ENCODE measurements around the gene THAP11. TPM values are rescaled to one million over a fixed set of nuclear protein-coding genes. Genes with fewer than 3 reads are reported as not detected.
A peak's percentile ranks its signal among the peaks of the same experiment; 100 is the strongest.

Gene THAP11
- 10 to 100 TPM in 4 of 6 experiments, 1 to 10 TPM in 2; 8.9 to 23.9 (median 11.7) TPM for total RNA-seq
- long read RNA-seq, partial matches to known transcripts: 0 of 1 reads
- long read RNA-seq, other reads (novel, unspliced or antisense): 0 of 1 reads

GRCh38 chr16:67841816-67842508 is at the start of gene THAP11:
Gene THAP11 (plus strand): TSS chr16:67842320. CDS start chr16:67842555, 235 bp downstream.
- TF ChIP-seq POLR2A (IDR thresholded peaks at IDR 0.05) (peak; percentile 64), CTCF (IDR thresholded peaks at IDR 0.05) (peak; percentile 76 to 85 (median 82))
- ATAC-seq (peak; percentile 78 to 79 (median 78)), DNase-seq (peak; percentile 93 to 95 (median 95))
- Histone ChIP-seq H3K4me1 (peaks cover 0 to 31% (median 7%) of the 10 kb centered on the region in 4 donors), H3K4me3 (peak within 1 kb of the TSS; percentile 74 to 87 (median 83)), H3K27me3 (no peaks in the 10 kb centered on the region), H3K36me3 (no peaks in the 10 kb centered on the region), H3K9me3 (no peaks in the 10 kb centered on the region), H3K27ac (peak within 1 kb of the TSS; percentile 98 to 99 (median 98))
- intact Hi-C loops (cut with DNase I): no loop called here
- 0% methylated on average over 9 of the region's 83 CpGs for WGBS (ENCODE audit: insufficient coverage, low coverage, low lambda C conversion rate, missing lambda C conversion rate)

- 98% methylated on average over 5 of the region's 5 CpGs for WGBS (ENCODE audit: insufficient coverage, low coverage, low lambda C conversion rate, missing lambda C conversion rate)
Measured at GRCh38 chr16:67796099-67796718, 45.9 kb upstream of the THAP11 start.

DNA sequence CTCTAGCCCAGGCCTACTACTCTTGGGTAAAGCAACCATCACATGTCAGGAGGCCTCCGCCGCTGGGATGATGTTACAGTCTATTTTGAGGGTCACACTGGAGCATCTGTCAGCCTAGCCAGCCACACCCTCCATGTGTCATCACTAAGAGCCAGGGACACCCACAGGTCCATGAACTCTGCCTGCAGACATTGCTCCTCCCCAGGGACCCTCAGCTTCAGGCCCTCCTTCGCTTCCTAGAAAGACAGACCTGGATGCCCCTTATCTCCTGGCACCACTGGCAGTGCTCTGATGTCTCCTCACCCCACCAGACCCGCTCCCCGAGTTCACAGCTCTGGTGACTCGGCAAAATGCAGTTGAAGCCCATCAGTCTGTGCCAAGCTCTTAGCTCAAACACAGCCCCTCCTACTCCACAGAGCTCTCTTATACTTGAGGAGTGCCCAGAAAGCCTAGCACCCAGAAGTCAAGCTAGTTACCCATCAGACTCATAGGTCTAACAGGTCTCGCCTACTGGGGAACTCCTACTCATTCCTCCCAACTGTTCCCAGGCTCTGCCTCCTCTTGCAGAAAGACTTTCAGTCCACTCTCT is 41.7 kb upstream of the THAP11 start:
- H3K4me1 ChIP-seq: peaks cover 0 to 25% (median 5%) of the 10 kb centered on the region in 4 donors
- intact Hi-C loops (cut with DNase I): loop anchor here in 1 of 2 donors (10.0 kb wide), 1 partner anchor 126 kb away; no protein-coding TSS in a partner anchor
- TF ChIP-seq CTCF (IDR thresholded peaks at IDR 0.05) (no peak), POLR2A (IDR thresholded peaks at IDR 0.05) (no peak)
- 86% methylated on average over 1 of the region's 7 CpGs for WGBS (ENCODE audit: insufficient coverage, low coverage, low lambda C conversion rate, missing lambda C conversion rate)
- DNase-seq (no peak), ATAC-seq (peak in 1 of 4 donors; percentile 18)
- H3K27ac ChIP-seq: no peak overlapping the region
- H3K27me3 ChIP-seq: no peaks in the 10 kb centered on the region
- H3K4me3 ChIP-seq: no peak overlapping the region
- H3K36me3 ChIP-seq: peaks cover 0 to 51% (median 8%) of the 10 kb centered on the region in 4 donors
- no peaks in the 10 kb centered on the region for H3K9me3 ChIP-seq

More at GRCh38 chr16:67796099-67796718, 45.9 kb upstream of the THAP11 start:
- no peak overlapping the region for H3K4me3 ChIP-seq
- H3K4me1 ChIP-seq: no peaks in the 10 kb centered on the region
- no peak overlapping the region for H3K27ac ChIP-seq
- DNase-seq: no peak
- intact Hi-C loops (cut with DNase I): no loop called here
- no peaks in the 10 kb centered on the region for H3K9me3 ChIP-seq
- H3K36me3 ChIP-seq: peaks cover 0 to 33% (median 5%) of the 10 kb centered on the region in 4 donors
- no peak for ATAC-seq
- no peaks in the 10 kb centered on the region for H3K27me3 ChIP-seq
- TF ChIP-seq POLR2A (IDR thresholded peaks at IDR 0.05): no peak
- TF ChIP-seq CTCF (IDR thresholded peaks at IDR 0.05): no peak

DNA sequence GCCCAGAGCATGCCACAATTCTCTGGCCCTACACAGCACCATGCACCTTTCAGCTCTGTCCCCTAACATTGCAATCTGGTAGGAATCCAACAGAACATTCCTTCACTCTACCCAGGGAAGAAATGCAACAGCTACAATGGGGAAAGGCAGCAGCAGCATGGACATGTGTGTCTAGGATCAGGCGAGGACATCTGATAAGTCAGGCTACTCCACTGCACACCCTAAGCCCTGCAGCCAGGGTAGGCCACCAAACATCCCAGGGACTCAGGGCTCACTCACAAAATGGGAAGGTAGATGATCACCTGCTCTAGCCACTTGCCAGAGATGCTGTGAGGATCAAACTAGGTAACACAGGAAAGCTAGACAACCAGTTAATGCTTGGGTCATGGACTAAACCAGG is 40.9 kb upstream of the THAP11 start:
- Histone ChIP-seq H3K36me3 (peaks cover 0 to 49% (median 8%) of the 10 kb centered on the region in 4 donors), H3K9me3 (no peaks in the 10 kb centered on the region), H3K27ac (no peak overlapping the region), H3K4me1 (peaks cover 0 to 25% (median 6%) of the 10 kb centered on the region in 4 donors), H3K4me3 (no peak overlapping the region), H3K27me3 (no peaks in the 10 kb centered on the region)
- intact Hi-C loops (cut with DNase I): loop anchor here in 1 of 2 donors (10.0 kb wide), 1 partner anchor 126 kb away; no protein-coding TSS in a partner anchor
- no peak for ATAC-seq
- WGBS (ENCODE audit: insufficient coverage, low coverage, low lambda C conversion rate, missing lambda C conversion rate): 83% methylated on average over 1 of the region's 1 CpG
- DNase-seq: no peak
- TF ChIP-seq CTCF (IDR thresholded peaks at IDR 0.05) (no peak), POLR2A (IDR thresholded peaks at IDR 0.05) (no peak)
